SK-N-SH (cell line): ENCODE results near the gene CTTNBP2NL. TPM values are rescaled to one million over a fixed set of nuclear protein-coding genes. Genes with fewer than 3 reads are reported as not detected.

Experiments used
- CTCF ChIA-PET: fragments of 300-600, 350-600 bp; formaldehyde crosslinking; extraction: SDS; loops from one replicate; lab custom pipeline; 2021; lab: Yijun Ruan, JAX
- POLR2A ChIA-PET: fragments of 350-600 bp; sonication (Branson Sonifier 250); formaldehyde crosslinking; extraction: SDS; loops from one replicate; lab custom pipeline; 2020; ENCODE audit warnings: antibody characterized with exemption, inconsistent platforms; lab: Yijun Ruan, JAX
- DNase-seq: peaks from one replicate; pipeline ENCODE4 v3.0.0; 2012
- H2AFZ ChIP-seq: fragments of 200-600 bp; sonication (generic); 2 replicates; pipeline ENCODE4 v1.8.1; 2016; ENCODE audit warnings: antibody characterized with exemption, mild to moderate bottlenecking, low read depth
- H3F3A ChIP-seq: fragments of 200-600 bp; sonication (generic); replicated peaks from 2 replicates; pipeline ENCODE3; 2016; ENCODE audit warnings: antibody characterized with exemption, mild to moderate bottlenecking; ENCODE audit not compliant: insufficient read depth
- H3K27ac ChIP-seq, 2 experiments: fragments of 200-500 bp in 1 of 2; fragments of 200-600 bp in 1 of 2; sonication (Bioruptor generic) in 1 of 2; sonication (generic), shearing (Covaris generic) in 1 of 2; 2 replicates each; pipeline versions ENCODE4 v1.5.1 to v1.6.1; 2014 to 2016; ENCODE audit warnings: low read depth in 2 of 2, inconsistent platforms in 1 of 2, low read length in 1 of 2, mild to moderate bottlenecking in 1 of 2, mixed read lengths in 1 of 2
- H3K27me3 ChIP-seq: fragments of 200-600 bp; sonication (generic), shearing (Covaris generic); 2 replicates; pipeline ENCODE4 v1.6.1; 2016; ENCODE audit warnings: mixed run types; ENCODE audit not compliant: insufficient read depth
- H3K36me3 ChIP-seq, 2 experiments: fragments of 200-500 bp in 1 of 2; fragments of 200-600 bp in 1 of 2; sonication (Bioruptor generic) in 1 of 2; sonication (generic) in 1 of 2; replicated peaks in 1 of 2; 2 replicates each; pipeline versions ENCODE3 to v1.5.1; 2014 to 2016; ENCODE audit warnings: low read length in 1 of 2, mild to moderate bottlenecking in 1 of 2; ENCODE audit not compliant: insufficient read depth in 2 of 2, control insufficient read depth in 1 of 2
- H3K4me1 ChIP-seq, 2 experiments: fragments of 200-500 bp in 1 of 2; fragments of 200-600 bp in 1 of 2; sonication (Bioruptor generic) in 1 of 2; sonication (generic), shearing (Covaris generic) in 1 of 2; 2 replicates each; pipeline versions ENCODE4 v1.5.1 to v1.6.1; 2014 to 2016; ENCODE audit warnings: low read depth in 1 of 2, low read length in 1 of 2, mixed run types in 1 of 2; ENCODE audit not compliant: insufficient read depth in 2 of 2, control insufficient read depth in 1 of 2
- H3K4me2 ChIP-seq: fragments of 200-600 bp; sonication (generic), shearing (Covaris generic); 2 replicates; pipeline ENCODE4 v1.6.1; 2017; ENCODE audit warnings: mixed run types
- H3K4me3 ChIP-seq, 2 experiments: fragments of 200-500 bp in 1 of 2; fragments of 200-600 bp in 1 of 2; sonication (Bioruptor generic) in 1 of 2; sonication (generic), shearing (Covaris generic) in 1 of 2; 2 replicates each; pipeline versions ENCODE4 v1.5.1 to v1.8.1; 2014 to 2016; ENCODE audit warnings: low read depth in 2 of 2, inconsistent platforms in 1 of 2, low read length in 1 of 2, mild to moderate bottlenecking in 1 of 2, mixed read lengths in 1 of 2, moderate library complexity in 1 of 2
- H3K79me2 ChIP-seq: fragments of 200-600 bp; sonication (generic); 2 replicates; pipeline ENCODE4 v1.8.1; 2017; ENCODE audit warnings: mild to moderate bottlenecking; ENCODE audit not compliant: insufficient read depth
- H3K9ac ChIP-seq: fragments of 200-600 bp; sonication (generic); 2 replicates; pipeline ENCODE4 v1.6.1; 2017; ENCODE audit warnings: mixed run types
- H3K9me2 ChIP-seq: fragments of 200-600 bp; sonication (generic); 2 replicates; pipeline ENCODE4 v1.6.1; 2017; ENCODE audit warnings: mixed run types
- H3K9me3 ChIP-seq: fragments of 200-600 bp; sonication (generic); 2 replicates; pipeline ENCODE4 v1.6.1; 2017; ENCODE audit warnings: mixed run types, mild to moderate bottlenecking, moderate library complexity
- H4K20me1 ChIP-seq: fragments of 200-600 bp; sonication (generic); 2 replicates; pipeline ENCODE4 v1.6.1; 2017; ENCODE audit warnings: mild to moderate bottlenecking, mixed run types; ENCODE audit not compliant: insufficient read depth
- CHD2 ChIP-seq: fragments of 150-350 bp; IDR thresholded peaks from 2 replicates; pipeline ENCODE4 v1.6.1; 2018; ENCODE audit warnings: low read length; ENCODE audit not compliant: partially characterized antibody
- ELF1 ChIP-seq: IDR thresholded peaks from 2 replicates; pipeline ENCODE4 v1.4.0; 2012
- EP300 ChIP-seq, 2 experiments: IDR thresholded peaks; 2 replicates each; pipeline versions ENCODE4 v1.4.0 to v1.6.1; 2012; ENCODE audit warnings: borderline replicate concordance in 1 of 2, low read depth in 1 of 2, low read length in 1 of 2
- EZH2phosphoT487 ChIP-seq: fragments of 200-600 bp; sonication (generic); IDR thresholded peaks from 2 replicates; pipeline ENCODE4 v1.6.1; 2017; ENCODE audit warnings: low read depth, mixed run types, mild to moderate bottlenecking, antibody characterized with exemption, moderate library complexity, borderline replicate concordance
- GABPA ChIP-seq: IDR thresholded peaks from 2 replicates; pipeline ENCODE4 v1.4.0; 2012; ENCODE audit warnings: low read depth, mild to moderate bottlenecking
- JUND ChIP-seq: IDR thresholded peaks from 2 replicates; pipeline ENCODE4 v1.4.0; 2012
- NFIC ChIP-seq: IDR thresholded peaks from 2 replicates; pipeline ENCODE4 v1.4.0; 2012; ENCODE audit warnings: borderline replicate concordance
- NRF1 ChIP-seq: IDR thresholded peaks from 2 replicates; pipeline ENCODE4 v1.6.1; 2012; ENCODE audit warnings: low read depth, mild to moderate bottlenecking, low read length
- POLR2AphosphoS5 ChIP-seq: IDR thresholded peaks from 2 replicates; pipeline ENCODE4 v1.6.1; 2012; ENCODE audit warnings: low read depth, low read length
- RCOR1 ChIP-seq: fragments of 150-350 bp; IDR thresholded peaks from 2 replicates; pipeline ENCODE4 v1.6.1; 2017; ENCODE audit warnings: antibody characterized with exemption, low read length
- RFX5 ChIP-seq: IDR thresholded peaks from 2 replicates; pipeline ENCODE4 v1.6.1; 2012; ENCODE audit warnings: mild to moderate bottlenecking, improper control_type of control experiment, low read length
- RXRA ChIP-seq: IDR thresholded peaks from 2 replicates; pipeline ENCODE4 v1.4.0; 2012; ENCODE audit warnings: low read depth, mild to moderate bottlenecking, borderline replicate concordance
- SMC3 ChIP-seq: IDR thresholded peaks from 2 replicates; pipeline ENCODE4 v1.6.1; 2012; ENCODE audit warnings: low read depth, low read length, improper control_type of control experiment
- WGBS: methylation state at CpG from one replicate; pipeline ENCODE4 v1.1.6; 2017; ENCODE audit warnings: low lambda C conversion rate; 5-methylcytosine and 5-hydroxymethylcytosine counted together
- polyA plus RNA-seq, 3 experiments: library from polyadenylated mRNA; depleted of rRNA; stranded (reverse); fragments of >200 nt; gene quantifications; 2 replicates each; pipeline ENCODE4 v1.2.3, GENCODE V29; 2012
- TF ChIP-seq, protein P1 (sequence below): IDR thresholded peaks from 2 replicates; pipeline ENCODE4 v1.4.0; 2012; ENCODE audit warnings: low read depth, borderline replicate concordance
- TF ChIP-seq, protein P2 (sequence below): fragments of 150-350 bp; IDR thresholded peaks from 2 replicates; pipeline ENCODE4 v1.6.1; 2017; ENCODE audit warnings: antibody characterized with exemption, low read length, low read depth, borderline replicate concordance

CTTNBP2NL gene
- polyA plus RNA-seq, 1 of the 3 experiments (the other 2 are of a cell fraction) = 4.9 TPM

- POLR2A ChIA-PET = no interaction called here
- no peak overlapping the region for H3K4me2 ChIP-seq
Measured at GRCh38 chr1:112454316-112454715, 58.3 kb downstream of the CTTNBP2NL start.

DNA sequence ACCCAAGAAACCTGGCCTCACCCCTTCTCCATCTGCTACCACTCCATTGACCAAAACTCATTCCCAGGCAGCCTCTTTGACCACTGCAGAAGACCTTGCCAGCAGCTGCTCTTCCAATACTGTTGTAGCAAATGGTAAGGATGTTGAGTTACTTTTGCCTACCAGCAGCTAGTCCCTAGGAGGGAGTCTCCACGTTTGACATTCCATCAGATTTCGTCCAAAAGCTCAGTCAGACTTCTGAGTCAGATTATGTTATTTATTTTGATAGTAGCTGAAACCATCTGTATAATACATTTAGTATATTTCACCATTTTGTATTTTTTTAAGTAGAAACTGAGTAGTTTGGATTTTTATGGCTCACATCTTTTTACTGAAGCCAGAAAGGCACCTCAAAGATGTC, 61.2 kb downstream of the CTTNBP2NL start:
- H3F3A ChIP-seq = peaks cover 23% of the 10 kb centered on the region
- peaks cover 48 to 64% of the 10 kb centered on the region in 2 experiments for H3K36me3 ChIP-seq
- H3K9ac ChIP-seq = no peak overlapping the region
- 0 out of 2 replicates have a peak overlapping the region, but pooled peaks have one; percentile 37 for H3K4me2 ChIP-seq
- peaks cover 24% of the 10 kb centered on the region; the same call in 1 of the 2 replicates for H3K79me2 ChIP-seq
- peaks cover 0 to 6% of the 10 kb centered on the region in 2 experiments; a peak in 1 of 4 replicates for H3K4me1 ChIP-seq
- POLR2A ChIA-PET = no interaction called here
- H3K9me3 ChIP-seq = no peaks in the 10 kb centered on the region
- H3K27me3 ChIP-seq = no peaks in the 10 kb centered on the region
- H3K4me3 ChIP-seq = no peak overlapping the region
- no peaks in the 10 kb centered on the region; the same call in 1 of the 2 replicates for H4K20me1 ChIP-seq
- H3K9me2 ChIP-seq = no peaks in the 10 kb centered on the region
- no peak overlapping the region for H2AFZ ChIP-seq
- no peak for TF ChIP-seq ELF1
- TF ChIP-seq NRF1 = no peak
- TF ChIP-seq RFX5 = no peak
- TF ChIP-seq RXRA = no peak
- no peak for TF ChIP-seq POLR2AphosphoS5
- TF ChIP-seq SMC3 = no peak
- TF ChIP-seq EZH2phosphoT487 = no peak
- no peak for TF ChIP-seq NFIC
- no peak for DNase-seq
- H3K27ac ChIP-seq = no peak overlapping the region
- WGBS = 91% methylated on average over 2 of the region's 2 CpGs
- CTCF ChIA-PET = interaction anchor here (0.5 to 4.7 kb wide), 3 partner anchors 9 to 66 kb away, joined by 3 to 22 read pairs (median 13); no protein-coding TSS in a partner anchor

More at GRCh38 chr1:112454316-112454715, 58.3 kb downstream of the CTTNBP2NL start:
- no peak overlapping the region for H3K9ac ChIP-seq
- H3K9me3 ChIP-seq = no peaks in the 10 kb centered on the region
- H3F3A ChIP-seq = peaks cover 23% of the 10 kb centered on the region
- peaks cover 52 to 79% of the 10 kb centered on the region in 2 experiments for H3K36me3 ChIP-seq
- H2AFZ ChIP-seq = no peak overlapping the region
- no peaks in the 10 kb centered on the region for H3K27me3 ChIP-seq
- no peak for DNase-seq
- peaks cover 35% of the 10 kb centered on the region; the same call in 1 of the 2 replicates for H3K79me2 ChIP-seq
- TF ChIP-seq POLR2AphosphoS5 = no peak
- TF ChIP-seq RXRA = no peak
- no peak for TF ChIP-seq EP300 (IDR thresholded peaks at IDR 0.05; ENCODE audit: borderline replicate concordance in 1 of 2, low read depth in 1 of 2, low read length in 1 of 2)
- no peak for TF ChIP-seq GABPA
- TF ChIP-seq JUND = no peak
- H3K4me3 ChIP-seq = no peak overlapping the region
- CTCF ChIA-PET = interaction anchor here (1.4 kb wide), 1 partner anchor 63 kb away, joined by 3 read pairs; no protein-coding TSS in a partner anchor
- peaks cover 0 to 6% of the 10 kb centered on the region in 2 experiments; a peak in 1 of 4 replicates for H3K4me1 ChIP-seq
- no peaks in the 10 kb centered on the region for H4K20me1 ChIP-seq
- WGBS = 96% methylated on average over 3 of the region's 3 CpGs
- no peak overlapping the region for H3K27ac ChIP-seq
- no peaks in the 10 kb centered on the region for H3K9me2 ChIP-seq

DNA sequence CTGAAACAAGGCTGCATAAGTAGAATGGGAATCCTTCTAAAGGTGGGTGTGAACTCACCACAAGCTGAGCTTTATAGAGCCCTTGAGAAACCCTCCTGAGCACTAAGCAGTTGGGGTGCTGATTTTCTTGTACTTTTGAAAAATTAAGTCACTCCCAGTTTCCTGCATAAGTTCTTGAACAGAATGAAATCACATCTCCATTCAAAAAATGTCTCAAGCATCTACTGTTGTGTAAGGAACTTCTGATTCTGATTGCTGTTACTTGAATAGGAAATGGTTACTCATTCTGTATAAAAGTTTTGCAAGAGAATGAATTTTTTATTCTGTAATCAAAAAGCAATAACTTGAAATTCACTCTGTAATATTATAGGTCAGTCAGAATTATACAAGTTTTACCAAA, 61.9 kb downstream of the CTTNBP2NL start:
- Histone ChIP-seq H2AFZ (no peak overlapping the region), H3K27ac (no peak overlapping the region), H3K36me3 (peaks cover 50 to 60% of the 10 kb centered on the region in 2 experiments), H3K4me3 (no peak overlapping the region), H3K27me3 (no peaks in the 10 kb centered on the region), H3K9me3 (no peaks in the 10 kb centered on the region), H4K20me1 (no peaks in the 10 kb centered on the region; the same call in 1 of the 2 replicates), H3K4me1 (peaks cover 0 to 6% of the 10 kb centered on the region in 2 experiments; a peak in 1 of 4 replicates), H3K4me2 (0 out of 2 replicates have a peak overlapping the region, but pooled peaks have one; percentile 37), H3K9ac (no peak overlapping the region), H3K9me2 (no peaks in the 10 kb centered on the region), H3F3A (peaks cover 23% of the 10 kb centered on the region), H3K79me2 (peaks cover 17% of the 10 kb centered on the region; the same call in 1 of the 2 replicates)
- DNase-seq = no peak
- CTCF ChIA-PET = interaction anchor here (0.6 to 4.7 kb wide), 3 partner anchors 9 to 67 kb away, joined by 3 to 22 read pairs (median 13); no protein-coding TSS in a partner anchor
- POLR2A ChIA-PET = no interaction called here
- TF ChIP-seq RCOR1 = no peak
- no peak for TF ChIP-seq NRF1
- TF ChIP-seq CHD2 = no peak
- TF ChIP-seq EZH2phosphoT487 = no peak
- TF ChIP-seq, protein P1, sequence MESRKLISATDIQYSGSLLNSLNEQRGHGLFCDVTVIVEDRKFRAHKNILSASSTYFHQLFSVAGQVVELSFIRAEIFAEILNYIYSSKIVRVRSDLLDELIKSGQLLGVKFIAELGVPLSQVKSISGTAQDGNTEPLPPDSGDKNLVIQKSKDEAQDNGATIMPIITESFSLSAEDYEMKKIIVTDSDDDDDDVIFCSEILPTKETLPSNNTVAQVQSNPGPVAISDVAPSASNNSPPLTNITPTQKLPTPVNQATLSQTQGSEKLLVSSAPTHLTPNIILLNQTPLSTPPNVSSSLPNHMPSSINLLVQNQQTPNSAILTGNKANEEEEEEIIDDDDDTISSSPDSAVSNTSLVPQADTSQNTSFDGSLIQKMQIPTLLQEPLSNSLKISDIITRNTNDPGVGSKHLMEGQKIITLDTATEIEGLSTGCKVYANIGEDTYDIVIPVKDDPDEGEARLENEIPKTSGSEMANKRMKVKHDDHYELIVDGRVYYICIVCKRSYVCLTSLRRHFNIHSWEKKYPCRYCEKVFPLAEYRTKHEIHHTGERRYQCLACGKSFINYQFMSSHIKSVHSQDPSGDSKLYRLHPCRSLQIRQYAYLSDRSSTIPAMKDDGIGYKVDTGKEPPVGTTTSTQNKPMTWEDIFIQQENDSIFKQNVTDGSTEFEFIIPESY = no peak
- TF ChIP-seq, protein P2, sequence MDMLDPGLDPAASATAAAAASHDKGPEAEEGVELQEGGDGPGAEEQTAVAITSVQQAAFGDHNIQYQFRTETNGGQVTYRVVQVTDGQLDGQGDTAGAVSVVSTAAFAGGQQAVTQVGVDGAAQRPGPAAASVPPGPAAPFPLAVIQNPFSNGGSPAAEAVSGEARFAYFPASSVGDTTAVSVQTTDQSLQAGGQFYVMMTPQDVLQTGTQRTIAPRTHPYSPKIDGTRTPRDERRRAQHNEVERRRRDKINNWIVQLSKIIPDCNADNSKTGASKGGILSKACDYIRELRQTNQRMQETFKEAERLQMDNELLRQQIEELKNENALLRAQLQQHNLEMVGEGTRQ = no peak
- no peak for TF ChIP-seq RFX5
